Transverse colon (tissue), 4 donors: Measurements from ENCODE around the gene CTXND2.

ENCODE experiments used
- EP300 ChIP-seq: sonication (generic); formaldehyde crosslinking; IDR thresholded peaks from one replicate; pipeline ENCODE4 v1.6.1; 2017; ENCODE audit warnings: antibody characterized with exemption, low read depth
- POLR2A ChIP-seq: fragments of 450-650 bp; IDR thresholded peaks from one replicate; pipeline ENCODE4 v1.6.1; 2016; ENCODE audit warnings: antibody characterized with exemption, mild to moderate bottlenecking, moderate library complexity
- POLR2AphosphoS5 ChIP-seq, 3 donors: sonication (generic); formaldehyde crosslinking; IDR thresholded peaks; one replicate each; pipeline ENCODE4 v1.6.1; 2016; ENCODE audit warnings: antibody characterized with exemption in 3 of 3
- TF ChIP-seq, protein P1 (sequence below), 5 experiments: fragments of 200-600 bp in 3 of 5; fragments of 450-650 bp in 2 of 5; sonication (generic) in 3 of 5; IDR thresholded peaks; 1 replicate in 2 of 5; 2 replicates in 3 of 5; pipeline ENCODE4 v1.5.1; 2016 to 2017; ENCODE audit warnings: antibody characterized with exemption in 5 of 5, inconsistent platforms in 3 of 5, mild to moderate bottlenecking in 2 of 5, moderate library complexity in 1 of 5

DNA sequence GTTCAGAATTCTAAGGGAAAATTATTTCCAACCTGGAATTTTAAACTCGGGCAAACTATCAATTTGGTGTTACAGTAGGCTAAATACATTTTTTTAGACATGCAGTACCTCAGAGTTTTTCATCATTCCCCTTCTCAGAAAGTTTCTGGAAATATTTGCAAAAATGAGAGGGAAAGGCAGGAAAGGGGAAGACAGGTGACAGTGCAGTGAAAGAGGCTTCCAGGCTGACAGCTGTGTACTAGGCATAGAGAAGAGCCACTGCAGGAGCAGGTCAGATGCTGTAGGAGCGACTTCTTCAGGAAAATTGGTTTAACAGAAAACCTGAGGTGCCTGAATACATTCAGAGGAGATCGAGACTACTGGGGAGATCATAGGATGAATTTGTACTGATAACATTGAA, 67.8 kb downstream of the CTXND2 start:
- TF ChIP-seq, protein P1, sequence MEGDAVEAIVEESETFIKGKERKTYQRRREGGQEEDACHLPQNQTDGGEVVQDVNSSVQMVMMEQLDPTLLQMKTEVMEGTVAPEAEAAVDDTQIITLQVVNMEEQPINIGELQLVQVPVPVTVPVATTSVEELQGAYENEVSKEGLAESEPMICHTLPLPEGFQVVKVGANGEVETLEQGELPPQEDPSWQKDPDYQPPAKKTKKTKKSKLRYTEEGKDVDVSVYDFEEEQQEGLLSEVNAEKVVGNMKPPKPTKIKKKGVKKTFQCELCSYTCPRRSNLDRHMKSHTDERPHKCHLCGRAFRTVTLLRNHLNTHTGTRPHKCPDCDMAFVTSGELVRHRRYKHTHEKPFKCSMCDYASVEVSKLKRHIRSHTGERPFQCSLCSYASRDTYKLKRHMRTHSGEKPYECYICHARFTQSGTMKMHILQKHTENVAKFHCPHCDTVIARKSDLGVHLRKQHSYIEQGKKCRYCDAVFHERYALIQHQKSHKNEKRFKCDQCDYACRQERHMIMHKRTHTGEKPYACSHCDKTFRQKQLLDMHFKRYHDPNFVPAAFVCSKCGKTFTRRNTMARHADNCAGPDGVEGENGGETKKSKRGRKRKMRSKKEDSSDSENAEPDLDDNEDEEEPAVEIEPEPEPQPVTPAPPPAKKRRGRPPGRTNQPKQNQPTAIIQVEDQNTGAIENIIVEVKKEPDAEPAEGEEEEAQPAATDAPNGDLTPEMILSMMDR (IDR thresholded peaks at IDR 0.05), result no peak
- TF ChIP-seq EP300 (no peak), POLR2AphosphoS5 (IDR thresholded peaks at IDR 0.05) (no peak), POLR2A (no peak)
